Ectodermal cell (in vitro differentiated cells): ENCODE measurements around the gene TRIL.

ENCODE experiments used
- H3K27ac ChIP-seq: 2 replicates; pipeline ENCODE4 v1.7.0; 2013; ENCODE audit warnings: mild to moderate bottlenecking, low read depth, low read length; ENCODE audit not compliant: insufficient read depth, poor library complexity, severe bottlenecking
- H3K27me3 ChIP-seq: 2 replicates; pipeline ENCODE4 v1.7.0; 2013; ENCODE audit warnings: mild to moderate bottlenecking, low read length; ENCODE audit not compliant: insufficient read depth, control insufficient read depth, poor library complexity, severe bottlenecking
- H3K36me3 ChIP-seq: one replicate; pipeline ENCODE4 v1.7.0; 2013; ENCODE audit warnings: low read length; ENCODE audit not compliant: control insufficient read depth, insufficient read depth
- H3K4me1 ChIP-seq: one replicate; pipeline ENCODE4 v1.7.0; 2013; ENCODE audit warnings: low read length; ENCODE audit not compliant: control insufficient read depth, insufficient read depth
- H3K4me3 ChIP-seq: 2 replicates; pipeline ENCODE4 v1.7.0; 2013; ENCODE audit warnings: low read depth, low read length, control low read depth; ENCODE audit not compliant: insufficient read depth
- H3K9me3 ChIP-seq: 2 replicates; pipeline ENCODE4 v1.7.0; 2013; ENCODE audit warnings: mild to moderate bottlenecking, low read length, moderate library complexity; ENCODE audit not compliant: control insufficient read depth
- WGBS, 2 experiments: methylation state at CpG; one replicate each; pipeline ENCODE4 v1.1.7; 2013; ENCODE audit warnings: missing lambda C conversion rate in 2 of 2; 5-methylcytosine and 5-hydroxymethylcytosine counted together

Gene TRIL

GRCh38 chr7:28922624-28923331 lies 35.4 kb downstream of the TRIL start:
- H3K27ac ChIP-seq, result no peak overlapping the region
- H3K4me3 ChIP-seq, result no peak overlapping the region
- H3K27me3 ChIP-seq, result peaks cover 12% of the 10 kb centered on the region
- no peaks in the 10 kb centered on the region for H3K4me1 ChIP-seq
- 17 to 21% methylated on average over 6 to 7 of the region's 7 CpGs for WGBS, 2 experiments
- no peaks in the 10 kb centered on the region for H3K9me3 ChIP-seq
- H3K36me3 ChIP-seq, result no peaks in the 10 kb centered on the region

- 0 to 8% methylated on average over 3 to 4 of the region's 4 CpGs for WGBS, 2 experiments
- no peaks in the 10 kb centered on the region for H3K9me3 ChIP-seq
- H3K27me3 ChIP-seq, result peaks cover 12% of the 10 kb centered on the region
- no peak overlapping the region for H3K4me3 ChIP-seq
- H3K4me1 ChIP-seq, result no peaks in the 10 kb centered on the region
- H3K27ac ChIP-seq, result no peak overlapping the region
- H3K36me3 ChIP-seq, result no peaks in the 10 kb centered on the region
These were observed 36.3 kb downstream of the TRIL start for GRCh38 chr7:28921822-28922221.

GRCh38 chr7:28920424-28920823 lies 37.7 kb downstream of the TRIL start:
- H3K36me3 ChIP-seq, result no peaks in the 10 kb centered on the region
- no peaks in the 10 kb centered on the region for H3K9me3 ChIP-seq
- H3K4me1 ChIP-seq, result no peaks in the 10 kb centered on the region
- H3K27ac ChIP-seq, result no peak overlapping the region
- no peak overlapping the region for H3K4me3 ChIP-seq
- 86 to 88% methylated on average over 5 of the region's 6 CpGs for WGBS, 2 experiments
- no peaks in the 10 kb centered on the region for H3K27me3 ChIP-seq

GRCh38 chr7:28919510-28919909 lies 38.6 kb downstream of the TRIL start:
- Histone ChIP-seq H3K9me3 (no peaks in the 10 kb centered on the region), H3K36me3 (no peaks in the 10 kb centered on the region), H3K27ac (no peak overlapping the region), H3K27me3 (no peaks in the 10 kb centered on the region), H3K4me1 (no peaks in the 10 kb centered on the region), H3K4me3 (no peak overlapping the region)
- 94% methylated on average over 9 of the region's 9 CpGs for WGBS, 2 experiments

- 94 to 98% methylated on average over 5 of the region's 5 CpGs for WGBS, 2 experiments
- H3K4me3 ChIP-seq, result no peak overlapping the region
- H3K9me3 ChIP-seq, result no peaks in the 10 kb centered on the region
- H3K36me3 ChIP-seq, result no peaks in the 10 kb centered on the region
- H3K27ac ChIP-seq, result no peak overlapping the region
- peaks cover 5% of the 10 kb centered on the region for H3K4me1 ChIP-seq
- no peaks in the 10 kb centered on the region for H3K27me3 ChIP-seq
These were observed 49.4 kb downstream of the TRIL start for GRCh38 chr7:28908775-28909174.

- Histone ChIP-seq H3K9me3 (no peaks in the 10 kb centered on the region), H3K27me3 (no peaks in the 10 kb centered on the region), H3K4me3 (no peak overlapping the region), H3K36me3 (no peaks in the 10 kb centered on the region), H3K27ac (no peak overlapping the region), H3K4me1 (peaks cover 18% of the 10 kb centered on the region)
- WGBS, 2 experiments, result 98 to 100% methylated on average over 2 to 3 of the region's 3 CpGs
These were observed 52.7 kb downstream of the TRIL start for GRCh38 chr7:28905464-28905863.

- no peaks in the 10 kb centered on the region for H3K27me3 ChIP-seq
- H3K36me3 ChIP-seq, result no peaks in the 10 kb centered on the region
- H3K4me1 ChIP-seq, result peaks cover 22% of the 10 kb centered on the region
- no peaks in the 10 kb centered on the region for H3K9me3 ChIP-seq
- H3K27ac ChIP-seq, result no peak overlapping the region
- 79 to 85% methylated on average over 10 of the region's 10 CpGs for WGBS, 2 experiments
- H3K4me3 ChIP-seq, result no peak overlapping the region
These were observed 53.5 kb downstream of the TRIL start for GRCh38 chr7:28904578-28905048.

- WGBS, 2 experiments, result 80 to 83% methylated on average over 3 to 4 of the region's 4 CpGs
- no peaks in the 10 kb centered on the region for H3K36me3 ChIP-seq
- peaks cover 22% of the 10 kb centered on the region for H3K4me1 ChIP-seq
- H3K9me3 ChIP-seq, result no peaks in the 10 kb centered on the region
- no peak overlapping the region for H3K4me3 ChIP-seq
- H3K27me3 ChIP-seq, result no peaks in the 10 kb centered on the region
- no peak overlapping the region for H3K27ac ChIP-seq
These were observed 54.2 kb downstream of the TRIL start for GRCh38 chr7:28903730-28904577.
